Left lung (tissue), 10 donors: ENCODE measurements around the gene BHMT2. TPM values are rescaled to one million over a fixed set of nuclear protein-coding genes. Genes with fewer than 3 reads are reported as not detected.

Experiments
- ATAC-seq: fragments of 200-7000 bp; cut with Tn5 transposase; one replicate; pipeline ENCODE4 v1.9.1; 2020; ENCODE audit warnings: moderate library complexity
- DNase-seq, 4 donors: peaks; one replicate each; pipeline ENCODE4 v3.0.0-alpha.2; 2013 to 2020
- H3K27ac ChIP-seq, 2 donors: fragments of 200-600 bp; sonication (generic) in 1 of 2; one replicate each; pipeline versions ENCODE4 v1.5.0 to v1.8.0; 2020 to 2021
- H3K27me3 ChIP-seq, 2 donors: fragments of 200-600 bp; sonication (generic) in 1 of 2; one replicate each; pipeline versions ENCODE4 v1.5.0 to v1.8.0; 2020 to 2021
- H3K36me3 ChIP-seq, 2 donors: fragments of 200-600 bp; sonication (generic) in 1 of 2; one replicate each; pipeline versions ENCODE4 v1.5.0 to v1.8.0; 2020 to 2021
- H3K4me1 ChIP-seq, 2 donors: fragments of 200-600 bp; one replicate each; pipeline ENCODE4 v1.8.0; 2021
- H3K4me3 ChIP-seq, 2 donors: fragments of 200-600 bp; sonication (generic) in 1 of 2; one replicate each; pipeline versions ENCODE4 v1.5.0 to v1.8.0; 2020 to 2021; ENCODE audit warnings: mild to moderate bottlenecking in 1 of 2
- H3K9me3 ChIP-seq, 2 donors: fragments of 200-600 bp; sonication (generic) in 1 of 2; one replicate each; pipeline versions ENCODE4 v1.5.0 to v1.8.0; 2020 to 2021
- intact Hi-C, 2 donors: fragments of 100-400 bp; cut with DNase I; formaldehyde crosslinking; loops; one replicate each; pipeline versions ENCODE4 v1.11.2 to v1.14.2; 2022
- polyA plus RNA-seq, 6 donors: library from polyadenylated mRNA; unstranded; fragments of 120-200 nt; gene quantifications; one replicate each; pipeline ENCODE4 v1.2.1, GENCODE V29; 2013; ENCODE audit not compliant: insufficient read length in 6 of 6
- total RNA-seq, 2 donors: library from RNA; stranded (reverse); fragmentation: NEBNext Ultra II Directional; extraction: Animal tissue kit (Norgen Biotek cat#: 25700); gene quantifications; one replicate each; pipeline ENCODE4 v1.2.1, GENCODE V29; 2021
- TF ChIP-seq, protein P1 (sequence below), 2 donors: fragments of 200-600 bp; sonication (generic) in 1 of 2; IDR thresholded peaks; one replicate each; pipeline versions ENCODE4 v1.5.0 to v1.8.0; 2021; ENCODE audit warnings: antibody characterized with exemption in 2 of 2
- donor health status: DM: no; HTN: yes; CAD: no.
- donor health status: DM: no; HTN: no; CAD: no.

BHMT2 gene
- total and polyA plus RNA-seq, 8 donors = 1.8 to 4.8 (median 2.0) TPM

DNA sequence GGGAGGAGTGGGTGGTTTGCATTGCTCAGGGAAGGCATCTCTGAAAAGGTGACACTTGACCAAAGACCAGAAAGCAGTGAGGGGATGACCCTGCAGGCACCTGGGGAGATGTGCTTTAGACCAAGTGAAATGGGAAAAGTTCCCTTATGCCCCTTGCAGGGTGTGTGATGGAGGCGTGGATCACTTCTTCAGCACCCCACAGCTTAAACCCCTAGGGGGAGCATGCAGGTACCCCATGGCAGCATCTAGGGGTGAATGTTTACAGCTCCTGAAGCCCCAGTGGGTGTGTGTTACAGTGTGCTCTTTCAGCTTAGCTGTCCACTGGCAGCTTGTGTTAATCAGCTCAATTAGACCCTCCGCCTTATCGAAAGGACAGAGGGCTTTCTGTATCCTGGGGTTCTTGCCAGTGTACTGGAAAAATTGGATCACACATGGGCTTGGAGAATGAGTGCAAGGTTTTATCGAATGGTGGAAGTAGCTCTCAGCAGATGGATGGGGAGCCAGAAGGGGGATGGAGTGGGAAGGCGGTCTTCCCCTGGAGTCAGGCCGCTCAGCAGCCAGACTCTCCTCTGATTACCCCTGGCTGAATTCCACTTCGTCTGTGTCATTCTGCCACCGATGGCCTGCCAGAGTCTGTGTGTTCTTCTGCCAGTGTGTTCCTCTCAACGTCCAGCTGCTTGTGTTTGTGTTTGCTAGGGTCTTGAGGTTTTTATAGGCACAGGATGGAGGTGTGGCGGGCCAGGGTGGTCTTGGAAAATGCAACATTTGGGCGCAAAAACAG is 6.3 kb downstream of the BHMT2 start:
- no peaks in the 10 kb centered on the region for H3K4me1 ChIP-seq
- H3K9me3 ChIP-seq = peaks cover 0 to 5% of the 10 kb centered on the region in 2 donors
- no peak overlapping the region for H3K27ac ChIP-seq
- H3K4me3 ChIP-seq = no peak overlapping the region
- H3K27me3 ChIP-seq = no peaks in the 10 kb centered on the region
- TF ChIP-seq, protein P1, sequence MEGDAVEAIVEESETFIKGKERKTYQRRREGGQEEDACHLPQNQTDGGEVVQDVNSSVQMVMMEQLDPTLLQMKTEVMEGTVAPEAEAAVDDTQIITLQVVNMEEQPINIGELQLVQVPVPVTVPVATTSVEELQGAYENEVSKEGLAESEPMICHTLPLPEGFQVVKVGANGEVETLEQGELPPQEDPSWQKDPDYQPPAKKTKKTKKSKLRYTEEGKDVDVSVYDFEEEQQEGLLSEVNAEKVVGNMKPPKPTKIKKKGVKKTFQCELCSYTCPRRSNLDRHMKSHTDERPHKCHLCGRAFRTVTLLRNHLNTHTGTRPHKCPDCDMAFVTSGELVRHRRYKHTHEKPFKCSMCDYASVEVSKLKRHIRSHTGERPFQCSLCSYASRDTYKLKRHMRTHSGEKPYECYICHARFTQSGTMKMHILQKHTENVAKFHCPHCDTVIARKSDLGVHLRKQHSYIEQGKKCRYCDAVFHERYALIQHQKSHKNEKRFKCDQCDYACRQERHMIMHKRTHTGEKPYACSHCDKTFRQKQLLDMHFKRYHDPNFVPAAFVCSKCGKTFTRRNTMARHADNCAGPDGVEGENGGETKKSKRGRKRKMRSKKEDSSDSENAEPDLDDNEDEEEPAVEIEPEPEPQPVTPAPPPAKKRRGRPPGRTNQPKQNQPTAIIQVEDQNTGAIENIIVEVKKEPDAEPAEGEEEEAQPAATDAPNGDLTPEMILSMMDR (IDR thresholded peaks at IDR 0.05) = no peak
- DNase-seq (no peak), ATAC-seq (no peak)
- intact Hi-C loops = no loop called here
- H3K36me3 ChIP-seq = no peaks in the 10 kb centered on the region

DNA sequence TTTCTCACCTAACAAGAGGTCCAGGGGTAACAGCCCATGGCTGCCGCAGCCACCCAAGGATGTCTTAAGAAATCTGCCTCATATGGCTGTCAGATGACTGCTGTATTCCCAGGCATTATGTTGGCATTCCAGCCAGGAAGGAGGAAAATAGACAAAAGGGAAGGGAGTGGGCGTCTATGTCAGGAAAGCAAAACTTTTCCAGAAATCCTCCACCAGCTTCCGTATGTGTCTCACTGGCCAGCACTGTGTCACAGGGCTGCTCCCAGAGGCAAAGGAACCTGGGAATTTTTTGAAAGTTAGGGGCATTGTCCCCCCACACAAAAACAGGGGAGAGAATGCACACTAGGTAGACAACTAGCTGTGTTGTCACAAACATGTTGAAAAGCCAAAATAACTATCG is 7.3 kb downstream of the BHMT2 start:
- intact Hi-C loops = no loop called here
- ATAC-seq = no peak
- Histone ChIP-seq H3K9me3 (peaks cover 0 to 5% of the 10 kb centered on the region in 2 donors), H3K27me3 (no peaks in the 10 kb centered on the region), H3K36me3 (no peaks in the 10 kb centered on the region), H3K4me3 (no peak overlapping the region), H3K27ac (no peak overlapping the region), H3K4me1 (no peaks in the 10 kb centered on the region)
- TF ChIP-seq, protein P1 (IDR thresholded peaks at IDR 0.05) = no peak
- DNase-seq = no peak

DNA sequence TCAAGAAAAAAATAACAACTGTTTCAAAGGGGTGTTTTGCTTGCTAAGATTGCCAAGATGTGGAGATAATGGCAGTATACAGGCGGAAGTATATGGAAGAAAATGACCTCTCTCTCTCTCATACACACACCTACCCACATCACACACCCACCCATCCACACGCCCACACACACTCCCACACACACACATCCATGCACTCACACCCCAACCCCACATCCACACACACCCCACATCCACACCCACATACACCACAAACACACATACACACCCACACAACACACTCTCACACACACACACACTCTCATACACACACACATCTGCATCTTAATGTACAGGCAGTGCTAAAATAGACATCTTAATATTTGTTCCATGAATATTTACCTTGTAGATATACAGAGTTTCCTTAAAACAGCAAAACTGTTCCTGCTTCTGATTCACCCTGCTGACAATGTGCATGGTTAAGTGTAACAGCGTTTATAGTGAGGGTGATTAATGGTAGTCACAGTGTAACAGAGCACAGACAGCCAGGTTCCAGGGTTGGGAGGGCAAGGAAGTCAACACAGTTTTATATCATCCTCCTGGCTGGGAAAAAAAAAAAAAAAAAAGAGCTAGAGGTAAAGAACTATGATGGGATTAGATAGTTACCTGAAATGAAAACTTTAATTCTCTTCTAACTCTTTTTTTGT is 8.3 kb downstream of the BHMT2 start:
- DNase-seq = no peak
- ATAC-seq = no peak
- Histone ChIP-seq H3K4me3 (no peak overlapping the region), H3K36me3 (no peaks in the 10 kb centered on the region), H3K4me1 (no peaks in the 10 kb centered on the region), H3K9me3 (peaks cover 0 to 5% of the 10 kb centered on the region in 2 donors), H3K27me3 (no peaks in the 10 kb centered on the region), H3K27ac (no peak overlapping the region)
- TF ChIP-seq, protein P1 (IDR thresholded peaks at IDR 0.05) = no peak
- intact Hi-C loops = no loop called here

DNA sequence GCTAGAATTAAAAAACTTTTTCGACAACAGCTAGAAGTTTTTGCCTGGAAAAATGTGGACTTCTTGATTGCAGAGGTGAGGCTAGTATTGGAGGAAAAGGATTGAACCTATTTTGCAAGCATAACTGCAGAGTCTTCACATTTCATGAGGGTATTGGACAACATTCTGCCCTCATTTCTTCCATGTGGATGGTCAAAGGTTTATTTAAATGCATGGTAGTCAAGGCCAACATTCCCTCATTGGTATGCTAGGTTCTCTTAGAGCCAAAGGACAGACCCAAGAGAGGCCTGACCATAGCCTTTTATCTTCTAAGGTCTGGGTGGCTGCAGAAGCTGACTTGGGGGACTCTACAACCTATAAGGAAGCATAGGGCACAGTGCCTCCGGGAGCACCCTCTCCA is 11.2 kb downstream of the BHMT2 start:
- H3K4me3 ChIP-seq = no peak overlapping the region
- H3K27ac ChIP-seq = no peak overlapping the region
- H3K4me1 ChIP-seq = no peaks in the 10 kb centered on the region
- intact Hi-C loops = no loop called here
- H3K36me3 ChIP-seq = no peaks in the 10 kb centered on the region
- ATAC-seq (no peak), DNase-seq (no peak)
- no peaks in the 10 kb centered on the region for H3K9me3 ChIP-seq
- H3K27me3 ChIP-seq = no peaks in the 10 kb centered on the region
- TF ChIP-seq, protein P1 (IDR thresholded peaks at IDR 0.05) = no peak

DNA sequence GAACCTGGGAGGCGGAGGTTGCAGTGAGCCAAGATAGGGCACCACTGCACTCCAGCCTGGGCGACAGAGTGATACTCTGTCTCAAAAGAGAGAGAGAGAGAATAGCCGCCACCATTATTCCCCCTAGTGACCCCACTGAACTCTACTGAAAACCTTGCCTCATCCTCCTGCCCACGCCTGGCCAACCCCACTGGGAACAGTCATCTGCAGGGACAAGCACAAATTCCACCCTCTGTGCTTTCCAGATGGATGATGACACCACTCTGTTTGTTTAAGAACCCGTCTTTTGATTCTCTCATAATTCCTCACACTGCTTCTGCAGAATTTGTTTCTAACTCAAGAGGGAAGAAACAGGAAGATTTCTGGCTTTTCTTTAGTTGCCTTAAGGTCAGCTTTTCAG is 12.2 kb downstream of the BHMT2 start:
- Histone ChIP-seq H3K9me3 (no peaks in the 10 kb centered on the region), H3K4me1 (no peaks in the 10 kb centered on the region), H3K36me3 (no peaks in the 10 kb centered on the region), H3K27me3 (no peaks in the 10 kb centered on the region), H3K27ac (no peak overlapping the region), H3K4me3 (no peak overlapping the region)
- intact Hi-C loops = no loop called here
- ATAC-seq = no peak
- TF ChIP-seq, protein P1 (IDR thresholded peaks at IDR 0.05) = no peak
- no peak for DNase-seq
